GM12891 (cell line): ENCODE data around the gene MS4A13.

Source experiments
- PAX5 ChIP-seq: IDR thresholded peaks from 2 replicates; pipeline ENCODE4 v1.6.1; 2011; ENCODE audit warnings: low read length, moderate library complexity, mild to moderate bottlenecking; ENCODE audit not compliant: insufficient read depth, severe bottlenecking
- POLR2A ChIP-seq: IDR thresholded peaks from 2 replicates; pipeline ENCODE4 v1.6.1; 2011; ENCODE audit warnings: low read depth, low read length, control low read depth
- POLR2AphosphoS5 ChIP-seq: IDR thresholded peaks from 2 replicates; pipeline ENCODE4 v1.6.1; 2011; ENCODE audit warnings: low read depth, low read length, control low read depth

GRCh38 chr11:60544077-60544476, 28.9 kb downstream of the MS4A13 start:
- TF ChIP-seq POLR2A (no peak), PAX5 (no peak), POLR2AphosphoS5 (no peak)
